ENCODE data around the gene KCNMA1. TPM values are rescaled to one million over a fixed set of nuclear protein-coding genes. Genes with fewer than 3 reads are reported as not detected.
A peak's percentile ranks its signal among the peaks of the same experiment; 100 is the strongest.

The KCNMA1 gene
- polyA plus RNA-seq, 1 of the 3 experiments (the other 2 are of a cell fraction), result 107 TPM

GRCh38 chr10:77533887-77534278, 103.7 kb downstream of the KCNMA1 start:
- peaks cover 34% of the 10 kb centered on the region for H3F3A ChIP-seq (replicated peaks; ENCODE audit: insufficient read depth)
- ChIA-PET CTCF (interaction anchor here (0.7 to 1.5 kb wide), 6 partner anchors 10 to 183 kb away, joined by 3 read pairs; no protein-coding TSS in a partner anchor), POLR2A (no interaction called here)
- peak; percentile 70 for DNase-seq
- H3K9me2 ChIP-seq, result no peaks in the 10 kb centered on the region
- peaks cover 12% of the 10 kb centered on the region; the same call in 1 of the 2 replicates for H3K79me2 ChIP-seq (ENCODE audit: insufficient read depth)
- 0 out of 4 replicates have a peak overlapping the region, but pooled peaks of 1 of the 2 experiments have one; percentile 10 for H3K4me3 ChIP-seq (ENCODE audit: low read depth in 2 of 2, low read length in 1 of 2)
- H3K4me1 ChIP-seq (ENCODE audit: control insufficient read depth in 1 of 2, insufficient read depth in 2 of 2, low read depth in 1 of 2, low read length in 1 of 2), result peaks cover 26 to 34% of the 10 kb centered on the region in 2 experiments
- no peak overlapping the region for H2AFZ ChIP-seq (ENCODE audit: low read depth)
- no peaks in the 10 kb centered on the region for H3K27me3 ChIP-seq (ENCODE audit: insufficient read depth)
- H4K20me1 ChIP-seq (ENCODE audit: insufficient read depth), result no peaks in the 10 kb centered on the region
- TF ChIP-seq EZH2phosphoT487 (IDR thresholded peaks at IDR 0.05; ENCODE audit: borderline replicate concordance, low read depth), result no peak
- no peak for TF ChIP-seq JUND (IDR thresholded peaks at IDR 0.05)
- peak; percentile 54; the same call in 1 of the 2 replicates for TF ChIP-seq NFIC (IDR thresholded peaks at IDR 0.05; ENCODE audit: borderline replicate concordance)
- TF ChIP-seq USF2 (IDR thresholded peaks at IDR 0.05; ENCODE audit: borderline replicate concordance, low read depth, low read length), result no peak
- TF ChIP-seq MAX (IDR thresholded peaks at IDR 0.05; ENCODE audit: low read depth), result no peak
- TF ChIP-seq MXI1 (IDR thresholded peaks at IDR 0.05; ENCODE audit: low read depth, low read length), result no peak
- no peak for TF ChIP-seq PBX3 (IDR thresholded peaks at IDR 0.05)
- TF ChIP-seq YY1 (IDR thresholded peaks at IDR 0.05; ENCODE audit: low read depth), result no peak
- TF ChIP-seq EP300 (IDR thresholded peaks at IDR 0.05; ENCODE audit: borderline replicate concordance in 1 of 2, low read depth in 1 of 2, low read length in 1 of 2), result peak in 1 of 2 experiments; percentile 6; a peak in 1 of 4 replicates
- no peak for TF ChIP-seq CHD2 (IDR thresholded peaks at IDR 0.05; ENCODE audit: low read length, partially characterized antibody)
- no peak for TF ChIP-seq ELF1 (IDR thresholded peaks at IDR 0.05)
- TF ChIP-seq GATA2 (CRISPR knock-in tag; IDR thresholded peaks at IDR 0.05), result peak; percentile 70
- TF ChIP-seq CTCF (IDR thresholded peaks at IDR 0.05), result no peak
- no peak for TF ChIP-seq RFX5 (IDR thresholded peaks at IDR 0.05; ENCODE audit: low read length)
- H3K9me3 ChIP-seq, result no peaks in the 10 kb centered on the region
- H3K9ac ChIP-seq, result peak overlapping the region; percentile 34; the same call in 1 of the 2 replicates
- no peaks in the 10 kb centered on the region for H3K36me3 ChIP-seq (replicated peaks in 1 of 2; ENCODE audit: control insufficient read depth in 1 of 2, insufficient read depth in 2 of 2, low read length in 1 of 2)
- peak overlapping the region; percentile 31 to 76; a peak in 3 of 4 replicates for H3K27ac ChIP-seq (ENCODE audit: low read depth in 2 of 2, low read length in 1 of 2)
- 13% methylated on average over 1 of the region's 1 CpG for WGBS (ENCODE audit: low lambda C conversion rate)
- H3K4me2 ChIP-seq, result peak overlapping the region; percentile 77

All from SK-N-SH (cell line).